Measurements from ENCODE around the gene COX19.
"Not testable (repeated sequence)": the region's sequence is repeated elsewhere in the genome, so short reads cannot be mapped to it uniquely, and the experiment has no call there.

Gene COX19

DNA sequence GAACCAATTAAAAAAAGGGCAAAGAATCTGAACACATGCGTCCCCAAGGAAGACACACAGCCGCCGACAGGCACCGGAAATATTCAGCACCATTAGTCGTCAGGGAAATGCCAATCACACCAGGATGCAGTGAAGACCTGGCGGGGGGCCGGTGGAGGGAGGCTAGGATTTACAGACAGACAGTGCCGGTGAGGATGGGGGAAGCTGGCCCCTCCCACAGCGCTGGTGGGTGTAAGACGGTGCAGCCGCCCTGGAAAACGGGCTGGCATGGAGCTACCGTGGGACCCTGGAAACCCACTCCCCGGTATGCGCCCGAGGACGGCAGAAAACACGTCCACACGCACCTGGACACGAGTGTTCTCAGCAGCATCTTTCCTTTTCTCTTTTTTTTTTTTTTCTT, 16.1 kb downstream of the COX19 start:
- no peak for DNase-seq

DNA sequence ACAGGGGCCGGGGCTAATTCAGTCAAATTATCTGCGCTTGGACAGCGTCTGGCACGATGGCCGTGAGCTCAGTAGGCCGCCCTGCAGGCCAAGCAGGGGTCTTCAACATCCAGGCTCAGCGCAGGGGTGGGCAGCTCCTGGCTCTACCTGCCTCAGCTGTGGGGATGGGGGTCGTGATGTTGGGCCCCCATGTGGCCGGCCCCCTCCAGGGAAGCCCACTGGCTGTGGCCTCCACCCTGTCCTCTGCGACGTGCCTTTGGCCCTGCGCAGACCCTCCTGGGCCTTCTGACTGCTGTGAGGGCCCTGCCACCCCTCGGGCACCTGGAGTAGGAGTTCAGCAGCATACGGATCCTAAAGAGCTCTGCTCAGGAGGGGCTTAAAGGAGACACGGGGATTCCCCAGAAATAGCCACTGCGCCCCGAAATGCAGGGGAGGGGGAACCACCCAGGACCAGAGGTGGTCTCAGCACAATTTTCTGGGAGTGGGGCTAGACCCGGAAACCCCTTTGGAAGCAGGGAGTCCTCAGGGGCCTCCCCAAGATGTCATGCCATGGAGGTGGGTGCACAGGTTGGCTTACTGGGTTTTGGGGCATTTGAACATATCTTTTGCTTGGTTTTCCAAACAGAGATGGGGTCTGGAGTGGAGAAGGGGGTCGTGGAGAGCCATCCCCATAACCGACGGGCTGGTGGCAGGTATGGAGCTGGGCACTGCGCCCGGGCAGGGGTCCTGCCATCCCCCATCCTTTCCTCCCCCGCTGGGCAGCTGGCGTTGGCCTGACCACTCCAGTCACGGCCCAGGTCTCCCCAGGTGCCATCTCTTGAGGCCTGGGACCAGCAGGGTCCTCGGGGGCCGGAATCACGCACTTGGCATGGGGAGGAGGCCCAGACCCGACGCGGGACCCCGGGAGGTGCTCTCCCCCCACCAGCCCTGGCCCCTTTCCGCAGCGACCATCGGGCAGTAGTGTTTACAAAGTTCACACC, 16.8 kb downstream of the COX19 start:
- no peak for DNase-seq

GRCh38 chr7:957418-958220, 17.7 kb downstream of the COX19 start:
- no peak for DNase-seq

DNA sequence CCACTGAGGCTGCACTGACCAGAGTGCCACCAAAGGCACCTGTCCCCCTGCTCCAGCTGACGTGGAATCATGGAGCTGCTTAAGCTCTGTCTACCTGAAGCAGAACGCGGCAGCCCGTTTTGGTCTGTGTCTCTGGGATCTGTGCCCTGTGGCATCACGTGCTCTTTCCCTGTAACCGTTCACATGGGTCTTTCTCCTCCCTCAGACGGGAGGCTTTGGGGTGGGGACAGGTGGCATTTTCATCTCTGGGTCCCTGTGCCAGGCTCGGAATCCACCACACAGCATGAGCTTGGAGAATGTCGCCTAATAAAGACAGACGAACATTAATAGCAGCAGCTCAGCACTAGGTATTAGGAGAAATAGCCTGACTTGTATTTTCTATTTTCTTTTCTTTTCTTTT, 19.3 kb downstream of the COX19 start:
- DNase-seq: no peak

DNA sequence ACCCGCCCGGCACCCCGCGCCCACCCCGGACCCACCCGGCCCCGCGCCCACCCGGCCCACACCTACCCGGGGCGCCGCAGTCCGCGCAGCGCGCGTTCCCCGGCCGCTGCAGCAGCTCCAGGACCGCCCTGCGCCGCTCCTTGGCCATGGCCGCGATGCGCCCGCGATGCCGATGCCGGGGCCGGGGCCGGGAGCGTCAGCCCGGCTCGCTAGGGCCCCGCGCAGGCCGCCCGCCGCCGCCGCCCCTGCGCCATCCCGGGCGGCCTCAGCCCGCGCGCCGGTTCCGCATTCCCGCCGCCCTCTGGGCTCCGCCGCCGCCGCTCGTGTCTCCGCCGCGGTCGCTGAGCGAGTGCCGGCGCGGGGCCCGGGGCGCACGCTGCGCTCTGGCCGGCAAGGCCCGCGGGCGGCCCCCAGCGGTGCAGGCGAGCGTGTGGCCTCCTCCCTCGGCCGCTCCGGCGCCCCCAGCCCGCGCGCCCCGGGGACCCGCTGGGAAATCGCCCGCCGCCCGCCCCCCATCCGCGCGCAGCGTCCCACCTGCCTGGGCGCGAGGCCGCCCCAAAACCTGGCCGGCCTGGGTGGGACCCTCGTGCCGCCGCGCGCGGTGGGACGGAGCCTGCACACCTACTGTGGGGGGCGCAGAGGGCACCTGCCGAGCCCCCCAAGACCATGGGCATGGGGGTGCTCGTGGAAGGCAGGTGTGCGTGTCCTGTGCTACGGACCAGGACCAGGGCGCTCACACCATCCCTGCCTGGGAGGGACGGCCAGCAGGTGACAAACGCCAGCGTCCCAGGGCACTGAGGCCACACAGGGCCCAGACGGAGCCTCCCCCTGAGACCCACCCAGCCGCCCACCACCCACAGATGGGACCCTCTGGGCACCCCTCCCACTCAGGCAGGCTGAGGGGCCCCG, 20.8 kb downstream of the COX19 start, which contains the start of gene ADAP1:
Gene ADAP1, minus strand, starts transcription at position 351 of the 909 bp plus-strand sequence. Its CDS starts 203 bp downstream, at position 148.
- DNase-seq: peak; percentile 38

GRCh38 chr7:953547-954327, 21.6 kb downstream of the COX19 start:
- peak; percentile 47 for DNase-seq

DNA sequence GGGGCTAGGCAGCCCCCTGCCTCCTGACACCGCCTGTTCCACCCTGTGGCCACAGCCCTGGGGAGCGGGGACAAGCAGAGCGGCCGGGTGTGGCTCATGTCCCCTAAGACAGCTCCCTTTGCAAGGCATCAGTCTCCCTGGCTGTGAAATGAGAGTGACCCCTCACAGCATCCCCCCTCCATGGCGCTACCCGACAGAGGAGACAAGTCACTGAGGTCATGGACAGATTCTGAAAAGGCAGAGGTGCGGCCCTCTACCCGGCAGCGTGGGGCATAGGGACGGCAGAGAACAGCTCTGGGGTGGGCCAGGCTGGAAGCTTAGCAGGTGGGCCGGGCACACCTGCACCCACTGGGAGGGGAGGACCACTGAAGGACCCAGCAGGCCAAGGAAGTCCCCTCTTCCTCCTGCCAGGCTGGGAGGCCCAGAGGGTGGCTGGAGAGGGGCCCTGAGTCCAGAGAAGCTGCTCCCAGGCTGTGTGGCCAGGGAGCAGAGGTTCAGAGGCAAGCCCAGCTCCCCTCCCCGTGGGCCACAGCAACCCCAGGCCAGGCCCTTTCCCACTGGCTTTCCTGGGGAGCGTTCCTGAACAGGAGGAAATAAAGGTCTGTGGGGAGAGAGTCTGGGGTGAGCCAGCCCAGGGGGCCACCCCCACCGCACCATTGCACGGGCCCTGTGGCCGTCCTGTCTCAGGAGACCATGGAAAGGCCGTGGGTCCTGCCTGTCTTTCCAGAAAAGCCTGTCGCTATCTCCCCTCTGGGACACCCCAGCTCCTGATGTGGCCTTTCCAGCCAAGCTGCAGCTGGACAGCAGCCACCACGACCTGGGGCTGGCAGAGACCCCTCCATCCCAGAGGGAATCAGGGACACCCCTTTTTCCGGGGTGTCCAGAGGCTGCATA, 22.6 kb downstream of the COX19 start:
- DNase-seq: no peak

- no peak for DNase-seq
These were observed 23.3 kb downstream of the COX19 start for GRCh38 chr7:951881-952547.

GRCh38 chr7:949021-949934, 26.1 kb downstream of the COX19 start:
- no peak for DNase-seq

DNA sequence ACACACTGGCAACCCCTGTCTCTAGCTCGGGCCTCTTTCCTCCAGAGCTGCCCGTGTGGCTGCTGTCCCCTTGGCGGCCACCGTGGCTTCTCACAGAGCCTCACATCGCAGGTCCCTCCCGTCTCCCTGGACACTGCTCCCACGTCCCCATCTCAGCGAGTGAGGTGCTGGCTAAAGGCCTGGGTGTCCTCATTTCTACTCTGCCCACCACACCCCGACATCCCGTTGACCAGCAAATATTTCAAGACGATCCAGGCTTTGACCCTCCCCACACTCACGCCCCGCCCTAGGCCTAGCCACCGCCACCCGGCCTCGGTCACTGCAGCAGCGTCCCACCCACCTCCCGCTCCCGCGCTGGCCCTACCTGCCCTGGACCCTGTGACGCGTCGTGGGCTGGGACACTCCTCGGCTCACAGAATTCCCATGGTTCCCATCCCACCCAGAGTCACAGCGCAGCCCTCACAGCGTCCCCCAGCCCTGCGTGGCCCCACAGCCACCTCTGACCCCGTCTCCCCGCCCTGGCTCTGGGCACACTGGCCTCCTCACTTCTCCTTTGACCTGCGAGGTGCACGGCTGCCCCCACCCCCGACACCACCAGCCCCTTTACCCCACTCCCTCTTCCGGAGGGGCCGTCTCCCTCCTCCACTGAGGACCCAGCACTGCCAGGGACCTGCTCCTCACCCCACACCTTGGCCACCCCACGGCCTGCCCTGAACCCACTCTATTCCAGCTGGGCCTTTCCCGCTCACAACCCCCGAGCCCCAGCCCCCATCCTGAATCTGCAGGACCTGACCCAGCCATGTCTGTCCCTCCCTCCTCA, 27.7 kb downstream of the COX19 start:
- DNase-seq: no peak

- DNase-seq: no peak
These were observed 28.9 kb downstream of the COX19 start for GRCh38 chr7:946256-946996.

- no peak for DNase-seq
These were observed 29.6 kb downstream of the COX19 start for GRCh38 chr7:945556-946255.

DNA sequence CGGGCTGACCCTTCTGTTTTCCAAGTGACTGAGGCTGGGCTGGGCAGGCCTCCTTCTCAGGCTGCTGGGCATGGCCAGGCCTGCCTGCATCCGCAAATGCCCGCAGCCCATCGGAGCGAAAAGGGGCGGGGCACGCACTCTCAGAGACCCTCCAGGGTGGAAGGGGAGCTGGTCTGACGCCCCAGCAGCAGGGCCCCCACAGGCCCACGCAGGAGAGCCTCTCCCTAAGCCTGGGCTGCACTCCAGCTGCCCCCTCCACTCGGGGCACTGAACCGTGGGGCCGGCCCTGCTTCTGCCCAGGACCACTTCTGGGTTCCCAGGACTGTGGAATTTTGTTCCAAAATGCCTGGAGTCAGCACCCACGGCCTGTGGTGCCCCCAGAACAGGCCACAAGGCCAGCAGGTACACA, 30.2 kb downstream of the COX19 start:
- no peak for DNase-seq

DNA sequence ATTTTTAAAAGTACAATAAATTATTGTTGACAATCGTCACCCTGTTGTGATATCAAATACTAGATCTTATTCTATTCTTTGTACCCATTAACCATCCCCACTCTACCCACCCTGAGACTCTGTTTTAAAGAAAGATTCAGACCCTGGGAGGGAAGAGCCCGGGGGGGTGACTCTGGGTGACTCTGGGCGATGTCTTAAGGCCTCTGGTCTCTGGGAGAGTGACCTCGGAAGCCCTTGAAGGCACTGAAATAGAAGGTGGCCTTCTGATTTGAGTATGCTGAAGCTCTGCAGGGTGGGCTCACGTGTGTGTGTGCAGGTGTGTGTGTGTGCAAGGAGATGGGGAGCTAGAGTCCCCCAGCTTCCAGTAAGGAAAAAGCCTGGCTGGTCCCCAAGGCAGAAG, 30.6 kb downstream of the COX19 start:
- DNase-seq: no peak

DNA sequence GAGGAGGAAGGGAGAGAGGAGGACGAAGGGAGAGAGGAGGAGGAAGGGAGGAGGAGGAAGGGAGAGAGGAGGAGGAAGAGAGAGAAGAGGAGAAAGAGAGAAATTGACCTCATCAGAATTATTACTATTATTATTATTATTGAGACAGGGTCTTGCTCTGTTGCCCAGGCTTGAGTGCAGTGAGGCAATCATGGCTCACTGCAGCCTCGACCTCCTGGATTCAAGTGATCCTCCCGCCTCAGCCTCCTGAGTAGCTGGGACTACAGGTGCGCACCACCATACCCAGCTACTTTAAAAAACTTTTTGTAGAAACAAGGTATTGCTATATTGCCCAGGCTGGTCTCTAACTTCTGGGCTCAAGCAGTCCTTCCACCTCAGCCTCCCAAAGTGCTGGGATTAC, 31.6 kb downstream of the COX19 start:
- not testable (repeated sequence) for DNase-seq

- DNase-seq: no peak
These were observed 34.5 kb downstream of the COX19 start for GRCh38 chr7:940599-941408.
